Stomach smooth muscle (tissue), 2 donors: ENCODE measurements around the gene SLC9C2.
"Not testable (repeated sequence)": the region's sequence is repeated elsewhere in the genome, so short reads cannot be mapped to it uniquely, and the experiment has no call there.

Experiments
- H3K27ac ChIP-seq: one replicate; pipeline ENCODE4 v1.7.0; 2013; ENCODE audit warnings: mild to moderate bottlenecking, low read length, inconsistent platforms
- H3K27me3 ChIP-seq, 2 donors: one replicate each; pipeline ENCODE4 v1.7.0; 2013; ENCODE audit warnings: low read length in 2 of 2; ENCODE audit not compliant: insufficient read depth in 2 of 2, control insufficient read depth in 1 of 2
- H3K36me3 ChIP-seq, 2 donors: one replicate each; pipeline ENCODE4 v1.7.0; 2013; ENCODE audit warnings: low read length in 2 of 2; ENCODE audit not compliant: control insufficient read depth in 2 of 2, insufficient read depth in 2 of 2
- H3K4me1 ChIP-seq: one replicate; pipeline ENCODE4 v1.7.0; 2013; ENCODE audit warnings: low read length; ENCODE audit not compliant: control insufficient read depth, insufficient read depth
- H3K4me3 ChIP-seq, 2 donors: one replicate each; pipeline ENCODE4 v1.7.0; 2013; ENCODE audit warnings: low read length in 2 of 2
- H3K9ac ChIP-seq, 2 donors: one replicate each; pipeline ENCODE4 v1.7.0; 2013; ENCODE audit warnings: low read length in 2 of 2, mild to moderate bottlenecking in 1 of 2
- H3K9me3 ChIP-seq, 2 donors: one replicate each; pipeline ENCODE4 v1.7.0; 2013; ENCODE audit warnings: low read length in 2 of 2; ENCODE audit not compliant: control insufficient read depth in 2 of 2
- donor health status: healthy.
- donor health status: Pancreatic carcinoma.

The SLC9C2 gene

DNA sequence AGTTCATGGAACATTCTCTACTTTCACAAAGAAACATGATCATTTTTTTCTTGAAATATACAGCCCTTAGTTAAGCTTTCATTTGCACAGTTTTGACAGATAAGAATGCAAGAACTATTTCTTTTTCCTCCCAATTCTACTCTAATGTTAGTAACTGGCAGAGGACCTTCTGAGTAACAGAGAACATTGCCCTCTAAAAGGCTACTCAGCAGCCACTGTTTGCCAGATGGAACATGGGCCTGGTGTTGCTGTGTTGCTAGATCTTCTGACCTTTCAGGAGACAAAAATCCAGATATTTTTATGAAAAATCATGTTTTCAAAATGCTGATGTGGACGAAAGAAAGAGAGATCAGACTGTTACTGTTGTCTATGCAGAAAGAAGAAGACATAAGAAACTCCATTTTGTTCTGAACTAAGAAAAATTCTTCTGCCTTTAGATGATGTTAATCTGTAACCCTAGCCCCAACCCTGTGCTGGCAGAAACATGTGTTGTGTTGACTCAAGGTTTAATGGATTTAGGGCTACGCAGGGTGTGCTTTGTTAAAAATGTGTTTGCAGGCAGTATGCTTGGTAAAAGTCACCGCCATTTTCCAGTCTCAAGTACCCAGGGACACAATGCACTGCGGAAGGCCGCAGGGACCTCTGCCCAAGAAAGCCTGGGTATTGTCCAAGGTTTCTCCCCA lies 128.6 kb downstream of the SLC9C2 start:
- Histone ChIP-seq H3K9ac (no peak overlapping the region), H3K27me3 (no peaks in the 10 kb centered on the region), H3K4me1 (peaks cover 21% of the 10 kb centered on the region), H3K9me3 (no peaks in the 10 kb centered on the region), H3K4me3 (peak overlapping the region in 1 of 2 donors; percentile 84), H3K27ac (peak overlapping the region; percentile 60), H3K36me3 (no peaks in the 10 kb centered on the region)

DNA sequence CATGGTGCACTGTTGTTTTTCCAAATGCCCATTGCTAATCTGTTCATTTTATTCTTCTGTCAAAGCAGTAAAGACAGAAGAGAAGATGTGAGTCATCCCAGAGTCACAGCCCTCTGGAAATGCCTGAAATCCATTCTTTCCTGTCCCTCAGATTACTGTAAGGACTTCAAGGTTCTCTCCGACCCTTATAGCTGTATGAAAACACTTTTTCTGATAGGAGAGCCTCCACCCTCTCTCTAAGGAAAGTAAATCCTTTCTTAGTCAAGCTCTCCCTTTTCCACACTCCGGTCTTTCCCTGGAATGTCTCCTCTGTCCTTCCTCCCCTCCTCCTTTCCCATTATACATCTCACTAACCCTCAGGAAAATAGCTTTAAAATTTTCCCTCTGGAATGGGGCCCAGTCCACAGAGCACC lies 129.3 kb downstream of the SLC9C2 start:
- Histone ChIP-seq H3K4me3 (peak overlapping the region in 1 of 2 donors; percentile 9), H3K27me3 (no peaks in the 10 kb centered on the region), H3K27ac (peak overlapping the region; percentile 60), H3K9ac (no peak overlapping the region), H3K4me1 (peaks cover 17% of the 10 kb centered on the region), H3K9me3 (no peaks in the 10 kb centered on the region), H3K36me3 (no peaks in the 10 kb centered on the region)

DNA sequence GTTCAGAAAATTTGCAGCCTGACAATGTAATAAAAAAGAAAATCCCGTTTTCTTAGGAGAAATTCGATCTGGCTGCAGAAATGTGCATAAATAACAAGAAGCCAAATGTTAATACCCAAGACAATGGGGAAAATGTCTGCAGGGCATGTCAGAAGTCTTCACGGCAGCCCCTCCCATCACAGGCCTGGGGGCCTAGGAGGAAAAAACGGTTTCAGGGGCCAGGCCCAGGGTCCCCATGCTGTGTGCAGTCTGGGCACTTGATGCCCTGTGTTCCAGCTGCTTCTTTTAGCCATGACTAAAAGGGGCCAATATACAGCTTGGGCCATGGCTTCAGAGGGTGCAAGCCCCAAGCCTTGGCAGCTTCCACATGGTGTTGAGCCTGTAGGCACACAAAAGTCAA lies 132.3 kb downstream of the SLC9C2 start:
- Histone ChIP-seq H3K36me3 (peaks cover 0 to 3% of the 10 kb centered on the region in 2 donors), H3K9ac (no peak overlapping the region), H3K4me1 (peaks cover 11% of the 10 kb centered on the region), H3K9me3 (no peaks in the 10 kb centered on the region), H3K27me3 (no peaks in the 10 kb centered on the region), H3K4me3 (no peak overlapping the region), H3K27ac (no peak overlapping the region)

- Histone ChIP-seq H3K4me1 (peaks cover 3% of the 10 kb centered on the region), H3K4me3 (no peak overlapping the region), H3K27me3 (no peaks in the 10 kb centered on the region), H3K9ac (no peak overlapping the region), H3K27ac (no peak overlapping the region), H3K36me3 (peaks cover 0 to 3% of the 10 kb centered on the region in 2 donors), H3K9me3 (no peaks in the 10 kb centered on the region)
These were observed 133.2 kb downstream of the SLC9C2 start for GRCh38 chr1:173469656-173470055.

- H3K9me3 ChIP-seq, result no peaks in the 10 kb centered on the region
- H3K4me3 ChIP-seq, result no peak overlapping the region
- no peak overlapping the region for H3K9ac ChIP-seq
- no peaks in the 10 kb centered on the region for H3K27me3 ChIP-seq
- peaks cover 0 to 3% of the 10 kb centered on the region in 2 donors for H3K36me3 ChIP-seq
- H3K4me1 ChIP-seq, result no peaks in the 10 kb centered on the region
- no peak overlapping the region for H3K27ac ChIP-seq
These were observed 135.4 kb downstream of the SLC9C2 start for GRCh38 chr1:173467426-173467825.

DNA sequence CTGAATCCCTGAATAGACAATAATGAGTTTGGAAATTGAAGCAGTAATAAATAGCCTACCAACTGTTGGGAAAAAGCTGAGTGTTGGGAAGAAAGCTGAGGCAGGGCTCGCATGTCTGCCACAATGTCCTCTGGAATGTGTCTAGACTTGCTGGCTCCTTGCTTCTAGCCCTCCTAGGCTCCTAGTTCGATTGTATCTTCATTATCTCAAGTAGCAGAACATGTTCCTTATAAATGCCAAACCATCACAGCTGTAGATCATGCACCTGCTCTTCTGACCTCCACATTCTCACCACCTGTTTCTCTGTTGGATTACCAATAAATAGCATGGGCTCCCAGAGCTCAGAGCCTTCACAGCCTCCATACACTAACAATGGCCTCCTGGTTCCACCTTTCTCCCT lies 138.7 kb downstream of the SLC9C2 start:
- not testable (repeated sequence) for H3K9ac ChIP-seq, H3K9me3 ChIP-seq, H3K4me3 ChIP-seq, H3K27ac ChIP-seq, H3K27me3 ChIP-seq, H3K4me1 ChIP-seq
- peaks cover 11 to 22% of the 10 kb centered on the region in 2 donors for H3K36me3 ChIP-seq

- not testable (repeated sequence) for H3K27me3 ChIP-seq, H3K4me3 ChIP-seq, H3K27ac ChIP-seq, H3K4me1 ChIP-seq, H3K9ac ChIP-seq, H3K9me3 ChIP-seq
- H3K36me3 ChIP-seq, result peaks cover 11 to 19% of the 10 kb centered on the region in 2 donors
These were observed 140.2 kb downstream of the SLC9C2 start for GRCh38 chr1:173462666-173463065.

- H3K4me1 ChIP-seq, result no peaks in the 10 kb centered on the region
- H3K9ac ChIP-seq, result no peak overlapping the region
- H3K4me3 ChIP-seq, result no peak overlapping the region
- H3K36me3 ChIP-seq, result peaks cover 11 to 19% of the 10 kb centered on the region in 2 donors
- no peaks in the 10 kb centered on the region for H3K27me3 ChIP-seq
- H3K27ac ChIP-seq, result no peak overlapping the region
- no peaks in the 10 kb centered on the region for H3K9me3 ChIP-seq
These were observed 143.0 kb downstream of the SLC9C2 start for GRCh38 chr1:173459885-173460284.

DNA sequence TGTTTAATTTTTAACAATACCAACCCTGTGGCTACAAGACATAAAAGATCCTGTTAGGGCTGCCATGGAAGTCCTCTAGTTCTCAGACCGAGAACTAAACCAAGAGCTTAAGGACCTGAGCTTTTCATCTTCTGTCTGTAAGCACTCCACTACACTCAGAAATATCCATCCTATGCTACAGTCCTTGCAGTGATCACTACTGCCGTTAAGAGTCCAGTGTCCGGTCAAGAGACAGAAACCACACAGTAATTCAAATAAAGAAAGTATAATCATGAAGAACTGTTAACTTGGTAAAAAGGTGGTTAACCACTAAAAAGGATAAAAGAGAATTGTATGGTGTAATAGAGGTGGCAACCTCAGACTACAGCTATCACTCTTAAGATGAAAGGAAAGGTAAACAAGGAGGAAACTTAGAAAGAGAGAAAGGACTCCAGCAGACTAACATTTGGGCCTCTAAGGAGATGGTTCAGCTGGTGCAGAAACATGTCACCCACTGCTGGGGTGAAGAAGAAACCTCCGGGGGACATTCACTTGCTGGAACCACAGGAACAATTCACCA lies 147.8 kb downstream of the SLC9C2 start:
- H3K27me3 ChIP-seq, result no peaks in the 10 kb centered on the region
- H3K27ac ChIP-seq, result no peak overlapping the region
- H3K9ac ChIP-seq, result no peak overlapping the region
- peaks cover 10% of the 10 kb centered on the region for H3K4me1 ChIP-seq
- H3K36me3 ChIP-seq, result peaks cover 3 to 4% of the 10 kb centered on the region in 2 donors
- H3K9me3 ChIP-seq, result no peaks in the 10 kb centered on the region
- no peak overlapping the region for H3K4me3 ChIP-seq

DNA sequence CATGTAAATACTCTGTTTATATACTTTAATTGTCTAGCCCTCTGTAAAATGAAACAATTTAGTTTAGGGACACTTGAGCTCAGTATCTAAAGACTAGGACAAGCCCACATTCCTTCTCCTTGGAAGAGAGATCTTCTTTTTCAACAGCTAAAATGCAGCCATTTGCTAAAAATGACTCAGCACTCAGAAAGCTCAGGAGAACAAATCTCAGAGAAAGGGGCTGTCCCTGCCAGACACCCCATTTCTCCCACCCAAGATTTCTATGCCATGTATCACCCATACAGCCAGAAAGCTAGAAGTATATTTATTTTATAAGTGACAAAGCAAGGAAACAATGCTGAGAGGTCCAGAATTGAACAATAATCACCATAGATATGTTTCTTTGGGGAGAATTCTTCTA lies 148.9 kb downstream of the SLC9C2 start:
- H3K27ac ChIP-seq, result no peak overlapping the region
- H3K4me1 ChIP-seq, result peaks cover 10% of the 10 kb centered on the region

DNA sequence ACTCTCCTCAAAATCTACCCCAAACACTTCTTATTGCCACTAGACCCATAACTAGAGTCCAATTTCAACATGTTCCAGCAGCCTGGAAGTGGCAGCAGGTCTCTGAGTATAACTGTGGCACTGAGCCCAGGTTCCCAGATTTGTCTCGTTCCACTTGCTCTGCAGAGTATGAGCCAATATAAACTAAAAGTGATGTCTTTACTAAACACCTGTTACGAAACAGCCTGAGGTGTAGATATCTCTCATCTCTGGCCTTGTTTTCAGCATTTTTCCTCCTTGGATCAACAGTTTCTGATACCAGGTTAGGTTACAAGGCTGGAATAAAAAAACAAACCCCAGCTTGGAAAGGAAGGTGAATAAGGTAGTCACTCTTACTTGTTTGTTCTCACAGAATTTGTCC lies 150.9 kb downstream of the SLC9C2 start:
- Histone ChIP-seq H3K9me3 (no peaks in the 10 kb centered on the region), H3K4me1 (peaks cover 10% of the 10 kb centered on the region), H3K4me3 (peak overlapping the region; percentile 3 to 36), H3K27me3 (no peaks in the 10 kb centered on the region), H3K36me3 (no peaks in the 10 kb centered on the region), H3K9ac (no peak overlapping the region), H3K27ac (peak overlapping the region; percentile 76)

More for the DNA sequence above, 148.9 kb downstream of the SLC9C2 start:
- Histone ChIP-seq H3K9ac (no peak overlapping the region), H3K36me3 (no peaks in the 10 kb centered on the region), H3K4me3 (no peak overlapping the region), H3K9me3 (no peaks in the 10 kb centered on the region), H3K27me3 (no peaks in the 10 kb centered on the region)
